Fibroblast of pulmonary artery (primary cell): ENCODE results near the gene CRB1.

Experiments used
- DNase-seq: peaks from one replicate; pipeline ENCODE4 v3.0.0-alpha.2; 2010; ENCODE audit warnings: low read depth
- H3K4me3 ChIP-seq: replicated peaks from 2 replicates; pipeline ENCODE4 v1.5.1; 2011; ENCODE audit warnings: low read depth, mild to moderate bottlenecking, control low read depth, low read length, moderate library complexity
- TF ChIP-seq, protein P1 (sequence below): IDR thresholded peaks from 2 replicates; pipeline ENCODE4 v1.5.1; 2011; ENCODE audit warnings: mild to moderate bottlenecking, control low read depth, low read length, inconsistent platforms; ENCODE audit errors: missing control alignments

CRB1 gene

GRCh38 chr1:197307551-197307950, 39.5 kb downstream of the CRB1 start:
- TF ChIP-seq, protein P1, sequence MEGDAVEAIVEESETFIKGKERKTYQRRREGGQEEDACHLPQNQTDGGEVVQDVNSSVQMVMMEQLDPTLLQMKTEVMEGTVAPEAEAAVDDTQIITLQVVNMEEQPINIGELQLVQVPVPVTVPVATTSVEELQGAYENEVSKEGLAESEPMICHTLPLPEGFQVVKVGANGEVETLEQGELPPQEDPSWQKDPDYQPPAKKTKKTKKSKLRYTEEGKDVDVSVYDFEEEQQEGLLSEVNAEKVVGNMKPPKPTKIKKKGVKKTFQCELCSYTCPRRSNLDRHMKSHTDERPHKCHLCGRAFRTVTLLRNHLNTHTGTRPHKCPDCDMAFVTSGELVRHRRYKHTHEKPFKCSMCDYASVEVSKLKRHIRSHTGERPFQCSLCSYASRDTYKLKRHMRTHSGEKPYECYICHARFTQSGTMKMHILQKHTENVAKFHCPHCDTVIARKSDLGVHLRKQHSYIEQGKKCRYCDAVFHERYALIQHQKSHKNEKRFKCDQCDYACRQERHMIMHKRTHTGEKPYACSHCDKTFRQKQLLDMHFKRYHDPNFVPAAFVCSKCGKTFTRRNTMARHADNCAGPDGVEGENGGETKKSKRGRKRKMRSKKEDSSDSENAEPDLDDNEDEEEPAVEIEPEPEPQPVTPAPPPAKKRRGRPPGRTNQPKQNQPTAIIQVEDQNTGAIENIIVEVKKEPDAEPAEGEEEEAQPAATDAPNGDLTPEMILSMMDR: no peak
- DNase-seq: no peak
- no peak overlapping the region for H3K4me3 ChIP-seq

DNA sequence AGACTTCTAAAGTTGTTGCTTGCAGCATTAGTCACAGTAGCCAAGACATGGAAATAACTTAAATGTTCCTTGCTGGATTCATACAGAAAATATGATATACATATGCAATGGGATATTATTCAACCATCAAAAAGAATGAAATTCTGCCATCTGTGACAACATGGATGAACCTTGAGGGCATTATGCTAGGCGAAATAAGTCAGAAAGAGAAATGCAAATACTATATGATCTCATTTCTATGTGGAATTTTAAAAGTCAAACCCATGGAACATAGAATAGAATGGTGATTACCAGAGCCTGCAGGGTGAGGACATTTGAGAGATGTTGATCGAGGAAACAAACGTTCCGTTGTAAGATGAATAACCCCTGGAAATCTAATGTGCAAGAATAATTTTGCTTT, 43.0 kb downstream of the CRB1 start:
- TF ChIP-seq, protein P1: no peak
- no peak for DNase-seq
- no peak overlapping the region for H3K4me3 ChIP-seq

GRCh38 chr1:197312163-197312562, 44.1 kb downstream of the CRB1 start:
- DNase-seq: no peak
- TF ChIP-seq, protein P1: no peak
- no peak overlapping the region for H3K4me3 ChIP-seq

DNA sequence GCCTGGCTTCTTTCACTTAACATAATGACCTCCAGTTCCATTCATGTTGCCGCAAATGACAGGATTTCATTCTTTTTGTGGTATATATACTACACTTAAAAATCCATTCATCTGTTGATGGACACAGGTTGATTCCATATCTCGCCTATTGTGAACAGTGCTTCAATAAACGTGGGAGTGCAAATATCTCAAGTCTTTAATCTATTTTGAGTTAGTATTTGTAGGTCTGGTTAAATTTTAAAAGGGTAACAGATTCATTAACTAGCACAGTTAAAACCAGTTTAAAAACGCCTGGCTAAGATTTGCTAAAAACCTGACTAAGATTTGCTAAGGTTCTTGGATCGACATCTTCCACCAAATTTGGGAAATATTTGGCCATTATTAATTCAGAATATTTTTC, 45.7 kb downstream of the CRB1 start:
- no peak overlapping the region for H3K4me3 ChIP-seq
- DNase-seq: no peak
- TF ChIP-seq, protein P1: no peak

- H3K4me3 ChIP-seq: no peak overlapping the region
- TF ChIP-seq, protein P1: no peak
- no peak for DNase-seq
Measured at GRCh38 chr1:197314682-197315081, 46.6 kb downstream of the CRB1 start.

DNA sequence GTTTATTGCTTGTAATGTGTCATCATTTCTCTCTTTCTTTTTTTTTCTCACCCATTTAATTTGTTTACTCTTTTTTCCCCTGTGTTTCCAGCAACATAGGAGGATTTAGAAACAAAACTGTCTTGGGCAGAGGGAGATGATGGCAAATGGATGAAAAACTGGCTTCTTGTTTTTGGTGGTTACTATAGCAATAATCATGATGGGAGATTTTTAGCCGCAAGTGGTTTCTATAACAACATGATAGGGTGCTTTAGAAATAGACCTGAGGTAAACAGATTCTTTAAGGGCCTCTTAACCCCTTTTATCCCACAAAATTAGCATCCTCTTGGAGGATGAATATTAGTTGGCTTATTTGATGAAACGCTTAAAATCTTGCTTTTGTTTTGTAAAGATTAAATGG, 51.6 kb downstream of the CRB1 start:
- no peak for DNase-seq
- TF ChIP-seq, protein P1: no peak
- no peak overlapping the region for H3K4me3 ChIP-seq

- peak; percentile 85 for DNase-seq
- no peak overlapping the region for H3K4me3 ChIP-seq
- TF ChIP-seq, protein P1: no peak
Measured at GRCh38 chr1:197320991-197321531, 53.0 kb downstream of the CRB1 start.
